HUDEP-2 (cell line): ENCODE results near the gene TERB1.

Experiments
- DNase-seq, 76 experiments: peaks; one replicate each; lab custom pipeline; 2025; ENCODE audit not compliant: unreplicated experiment in 76 of 76; lab: John Stamatoyannopoulos, UW

TERB1 gene

DNA sequence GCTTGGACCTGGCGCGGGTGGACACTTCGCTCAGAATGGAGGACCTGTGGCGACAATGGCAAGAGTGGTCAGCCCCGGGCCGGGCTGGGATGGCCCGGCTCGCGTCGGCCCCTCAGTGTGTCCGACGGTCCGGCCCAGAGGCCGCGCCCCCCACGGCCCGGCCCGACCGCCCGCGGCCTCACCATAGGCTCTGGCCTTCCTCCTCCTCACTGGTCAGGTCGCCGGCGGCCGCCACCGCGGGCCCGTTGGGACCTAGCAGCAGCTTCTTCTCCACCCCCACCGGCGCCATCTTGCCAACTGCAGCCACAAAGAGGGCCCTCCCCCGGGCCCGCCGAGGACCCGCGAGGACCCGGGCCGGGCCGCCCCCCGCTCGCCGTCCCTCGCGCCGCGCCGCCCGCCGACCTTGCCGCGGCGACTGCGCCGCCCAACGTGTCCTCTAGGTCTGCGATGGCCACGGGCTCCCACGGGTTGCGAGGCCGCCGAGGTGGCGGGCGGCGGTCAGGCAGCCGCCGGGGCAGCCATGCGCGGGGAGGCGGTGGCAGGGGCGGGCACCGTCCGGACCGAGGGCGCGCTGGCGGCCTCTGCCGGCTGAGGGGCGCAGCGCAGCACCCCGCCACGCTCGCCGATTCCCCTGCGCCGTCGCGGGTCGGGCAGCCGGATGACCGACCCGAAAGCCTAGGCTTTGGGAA, 49.9 kb downstream of the TERB1 start, which contains the start of gene DYNC1LI2:
DYNC1LI2 (minus strand) TSS at position 307 of the 689 bp plus-strand sequence; CDS start at position 289, 18 bp downstream.
- peak in 68 of 76 experiments; percentile 5 to 89 (median 66) for DNase-seq

DNA sequence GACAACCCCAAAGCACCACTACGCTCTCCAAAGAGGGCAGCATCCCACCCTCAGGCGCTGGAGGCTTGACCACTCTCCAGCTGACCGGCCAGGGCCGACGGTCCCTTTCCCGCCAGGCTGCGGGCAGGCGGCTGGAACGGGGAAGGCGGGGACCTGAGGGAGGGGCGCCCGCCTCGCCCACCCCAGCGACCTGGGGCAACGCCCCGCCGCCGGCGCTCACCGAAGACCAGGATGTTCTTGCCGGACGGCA, 50.4 kb downstream of the TERB1 start:
- peak in 1 of 76 experiments; percentile 12 for DNase-seq

DNA sequence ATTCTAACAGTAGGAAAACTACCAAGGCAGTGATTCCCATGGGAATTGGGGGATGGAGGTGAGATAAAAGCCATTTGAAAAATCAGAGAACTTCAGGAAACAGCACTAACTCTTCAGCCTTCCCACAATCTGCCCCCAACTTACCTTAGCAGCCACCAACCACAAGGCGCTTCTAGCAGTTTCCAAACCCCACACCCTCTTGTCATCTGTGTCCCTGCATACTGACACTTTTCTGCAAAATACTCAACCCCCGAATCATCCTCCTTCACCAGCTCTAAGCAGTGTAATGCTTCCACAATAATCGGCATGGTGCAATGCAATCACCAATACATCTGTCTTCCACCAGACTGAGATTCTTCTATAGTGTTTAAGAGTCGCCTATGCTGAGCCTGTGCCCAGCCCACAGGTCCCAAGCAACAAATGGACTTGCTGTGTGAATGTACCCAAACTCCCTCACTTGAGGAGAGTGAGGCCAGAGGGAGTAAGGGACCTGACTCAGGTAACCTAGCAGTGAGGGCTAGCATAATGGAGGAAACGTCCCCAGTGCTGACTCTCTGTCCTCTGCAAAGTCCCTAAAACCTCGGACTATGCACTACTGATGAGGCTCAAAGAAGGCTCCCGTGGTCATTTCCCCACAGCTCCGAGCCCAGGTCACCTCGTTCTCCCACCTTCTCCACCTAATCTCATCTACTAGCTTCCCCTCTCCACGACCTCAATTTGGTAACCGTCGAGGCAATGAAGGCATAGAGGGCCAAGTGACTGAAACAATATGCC, 50.9 kb downstream of the TERB1 start:
- DNase-seq: no peak

DNA sequence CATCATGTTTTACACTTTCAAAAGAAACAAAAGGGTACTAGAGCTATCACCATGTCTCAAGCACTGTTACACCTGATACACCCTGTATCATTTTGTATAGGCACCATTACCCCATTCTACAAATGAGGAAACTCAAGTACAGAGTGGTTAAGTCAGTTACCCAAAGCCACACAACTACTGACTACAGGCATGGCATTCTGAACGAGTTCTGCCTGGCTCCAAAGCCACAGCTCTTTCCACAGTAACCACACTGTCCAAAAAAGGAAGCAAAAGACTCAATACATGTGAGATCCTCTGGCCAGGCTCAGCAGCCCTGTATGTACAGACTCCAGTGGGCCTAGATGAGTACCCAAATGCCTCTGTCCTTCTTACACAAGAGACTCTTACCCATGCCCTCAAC, 54.7 kb downstream of the TERB1 start:
- no peak for DNase-seq

DNA sequence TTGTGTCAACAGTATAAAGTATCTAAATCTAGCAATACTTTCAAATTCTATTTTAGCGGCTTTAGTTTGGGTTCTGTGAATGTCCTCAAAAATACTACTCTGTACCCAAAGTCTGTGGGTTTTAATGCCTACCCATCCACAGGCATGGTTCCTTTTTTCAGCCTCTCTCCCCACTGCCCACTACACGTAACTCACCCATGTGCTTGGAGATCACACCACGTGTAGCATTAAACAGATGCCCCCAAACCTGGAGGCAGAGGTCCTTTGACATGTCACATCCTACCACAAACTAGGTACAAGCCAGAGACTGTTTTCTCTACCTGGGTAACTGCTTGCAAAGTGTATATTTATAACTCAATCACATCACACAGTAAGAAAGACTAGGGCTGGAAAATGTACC, 55.3 kb downstream of the TERB1 start:
- no peak for DNase-seq

DNA sequence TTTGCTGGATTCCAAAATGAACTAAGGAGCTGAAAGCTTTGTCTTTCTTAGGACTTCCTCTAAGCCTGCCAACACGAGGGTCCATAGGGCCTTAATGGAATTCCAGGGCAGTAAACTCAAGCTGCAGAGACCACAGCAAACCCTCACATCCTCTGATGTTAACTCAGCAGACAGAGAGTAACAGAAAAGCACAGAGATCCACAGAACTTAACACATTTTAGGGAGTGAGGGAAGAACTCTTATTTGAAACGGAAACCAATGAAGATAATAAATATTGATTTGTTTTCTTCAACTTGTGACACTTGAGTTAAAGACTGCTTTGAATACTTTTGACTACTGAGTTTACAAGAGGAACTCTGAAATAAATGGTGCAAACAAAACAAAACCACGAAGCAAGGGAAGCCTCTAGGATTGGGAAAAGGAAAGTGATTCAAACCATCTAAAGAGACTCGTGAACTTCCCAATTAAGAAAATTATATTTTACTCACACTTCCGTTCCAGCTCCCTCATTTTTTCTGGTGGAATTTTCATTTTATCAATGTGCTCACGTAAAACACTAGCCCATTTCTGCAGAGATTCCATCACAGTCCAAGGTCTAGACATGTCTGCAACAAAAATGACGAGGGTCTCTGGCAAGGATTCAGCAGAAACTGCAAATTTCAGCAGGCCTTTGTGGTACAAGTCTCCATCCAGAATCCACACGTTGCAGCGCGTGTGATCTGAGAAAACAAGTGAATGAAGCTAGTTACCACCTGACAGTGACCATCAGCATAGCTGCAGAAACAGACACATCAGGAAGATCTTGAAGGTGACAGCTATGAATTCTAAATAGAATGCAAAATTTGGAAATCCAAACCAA, 59.2 kb downstream of the TERB1 start:
- no peak for DNase-seq

DNA sequence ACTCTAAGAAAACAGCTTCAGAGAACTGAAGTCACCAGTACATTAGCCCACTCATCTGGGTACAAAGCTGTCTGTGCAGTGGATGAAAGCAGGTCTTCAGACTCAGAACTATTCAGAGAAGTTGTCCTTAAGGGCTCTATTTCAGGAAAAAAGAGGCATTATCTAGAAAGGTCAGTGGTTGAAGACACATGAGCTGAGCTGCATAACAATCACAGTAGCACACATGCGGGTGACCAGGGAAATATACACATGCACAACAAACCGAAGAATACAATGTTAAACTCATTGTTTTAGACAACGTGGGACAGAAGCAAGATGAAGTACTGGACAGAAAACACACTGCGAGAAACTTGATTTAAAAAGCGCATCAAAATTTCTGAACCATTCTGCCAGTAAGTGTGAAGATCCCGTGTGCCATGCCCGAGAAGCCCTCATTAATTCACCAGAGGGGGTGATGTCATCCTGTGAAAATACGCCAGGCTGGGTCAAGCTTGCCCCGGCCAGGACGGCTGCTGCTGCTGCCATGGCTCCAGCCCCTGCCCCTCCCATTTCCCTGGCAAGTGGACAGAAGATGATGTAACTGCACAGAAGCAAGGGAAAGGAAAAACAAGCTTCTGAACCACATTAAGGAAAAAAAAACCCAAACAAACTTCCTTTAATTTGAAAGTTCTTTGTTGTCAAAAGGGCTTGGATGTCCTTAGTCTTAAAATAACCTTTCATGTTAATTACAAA, 60.0 kb downstream of the TERB1 start:
- peak in 60 of 76 experiments; percentile 7 to 79 (median 42) for DNase-seq

DNA sequence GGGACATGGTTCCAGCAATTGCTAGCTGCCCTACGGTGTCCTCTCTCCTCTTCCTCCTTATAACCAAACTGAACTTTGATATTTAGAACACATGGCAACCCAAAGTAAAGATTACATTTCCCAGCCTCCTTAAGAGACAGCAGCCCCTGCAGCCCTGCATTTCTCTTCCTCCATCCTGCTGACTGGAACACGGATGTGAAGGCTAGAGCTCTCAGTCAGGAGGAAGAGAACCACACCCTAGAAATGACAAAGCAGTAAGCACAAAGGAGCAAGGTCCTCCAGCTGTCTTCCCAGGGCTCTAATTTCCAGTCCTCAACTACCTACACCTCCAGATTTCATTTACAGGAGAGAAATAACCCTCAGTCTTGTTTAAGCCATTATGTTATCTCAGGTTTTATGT, 60.9 kb downstream of the TERB1 start:
- DNase-seq: peak in 2 of 76 experiments; percentile 7 to 24

DNA sequence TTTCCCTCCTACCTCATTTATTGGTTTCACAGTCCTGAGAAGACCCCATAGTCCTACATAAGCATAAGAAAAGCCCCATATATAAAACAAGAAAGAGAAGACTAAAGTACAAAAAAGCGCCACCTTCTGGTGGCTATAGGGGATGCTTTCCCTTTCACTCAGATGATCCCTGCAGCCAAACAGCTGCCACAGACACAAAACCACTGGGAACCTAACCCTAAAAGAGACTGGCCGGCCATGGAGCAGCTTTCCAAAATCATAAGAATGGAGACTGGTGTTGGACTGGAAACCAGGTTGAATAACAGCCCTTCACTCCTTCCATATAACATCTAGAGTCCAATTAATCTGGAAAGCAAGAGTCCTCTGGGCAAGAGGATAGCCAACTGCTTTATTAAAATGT, 61.4 kb downstream of the TERB1 start:
- peak in 13 of 76 experiments; percentile 6 to 54 (median 18) for DNase-seq

DNA sequence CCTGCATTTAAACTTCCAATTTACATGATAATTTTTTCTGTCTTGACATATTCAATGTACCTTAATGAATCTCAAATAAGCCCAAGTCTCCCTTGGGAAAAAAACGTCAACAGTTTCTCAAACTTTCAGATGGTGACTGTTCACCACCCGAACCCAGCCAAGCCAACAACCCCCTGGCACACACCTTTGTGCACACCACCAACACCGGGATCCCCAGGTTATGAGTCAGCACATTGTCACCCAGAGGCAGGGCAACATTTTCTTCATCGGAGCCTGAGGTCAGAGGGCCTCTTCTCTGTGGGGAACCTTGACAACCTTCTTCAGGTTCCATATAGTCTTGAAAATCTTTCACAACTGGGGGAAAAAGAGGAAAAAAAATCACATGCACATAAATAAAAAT, 65.5 kb downstream of the TERB1 start:
- no peak for DNase-seq

DNA sequence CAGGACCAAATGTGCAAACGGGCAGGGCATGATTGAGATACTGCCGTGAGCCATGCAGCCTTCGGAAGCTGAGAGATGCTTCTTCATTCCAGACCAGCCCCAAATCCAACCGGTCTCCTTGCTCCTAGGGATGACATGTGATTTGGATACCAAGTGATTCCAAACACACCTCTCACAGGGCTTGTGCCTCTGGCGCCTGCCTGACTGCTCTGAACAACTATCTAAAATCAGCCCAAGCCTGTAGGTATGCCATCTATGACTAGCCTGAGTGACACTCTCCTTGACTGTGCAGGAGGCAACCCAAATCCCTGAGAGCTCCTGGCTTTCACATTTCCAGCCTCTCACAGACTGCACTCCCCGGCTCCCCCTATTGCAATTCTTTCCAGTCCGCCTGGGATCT, 70.3 kb downstream of the TERB1 start:
- DNase-seq: no peak

DNA sequence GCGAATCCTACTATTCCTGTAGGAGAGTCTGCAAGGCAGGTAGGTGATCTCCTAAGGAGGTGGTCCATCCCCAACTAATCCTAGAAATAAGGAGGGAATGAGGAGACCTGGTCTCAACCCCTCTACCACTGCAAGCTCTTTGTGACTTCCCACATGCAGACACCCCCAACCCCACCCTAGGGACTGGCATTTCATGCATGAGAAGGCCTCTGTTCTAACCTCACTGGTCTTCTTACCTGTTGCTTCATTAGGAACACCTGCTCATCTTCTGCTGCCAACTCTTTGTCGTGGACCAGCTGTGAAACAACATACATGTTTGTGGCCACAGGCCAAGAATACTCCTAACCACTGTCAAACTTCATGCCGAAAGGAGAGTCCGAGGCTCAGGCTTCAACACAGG, 72.6 kb downstream of the TERB1 start:
- DNase-seq: no peak

DNA sequence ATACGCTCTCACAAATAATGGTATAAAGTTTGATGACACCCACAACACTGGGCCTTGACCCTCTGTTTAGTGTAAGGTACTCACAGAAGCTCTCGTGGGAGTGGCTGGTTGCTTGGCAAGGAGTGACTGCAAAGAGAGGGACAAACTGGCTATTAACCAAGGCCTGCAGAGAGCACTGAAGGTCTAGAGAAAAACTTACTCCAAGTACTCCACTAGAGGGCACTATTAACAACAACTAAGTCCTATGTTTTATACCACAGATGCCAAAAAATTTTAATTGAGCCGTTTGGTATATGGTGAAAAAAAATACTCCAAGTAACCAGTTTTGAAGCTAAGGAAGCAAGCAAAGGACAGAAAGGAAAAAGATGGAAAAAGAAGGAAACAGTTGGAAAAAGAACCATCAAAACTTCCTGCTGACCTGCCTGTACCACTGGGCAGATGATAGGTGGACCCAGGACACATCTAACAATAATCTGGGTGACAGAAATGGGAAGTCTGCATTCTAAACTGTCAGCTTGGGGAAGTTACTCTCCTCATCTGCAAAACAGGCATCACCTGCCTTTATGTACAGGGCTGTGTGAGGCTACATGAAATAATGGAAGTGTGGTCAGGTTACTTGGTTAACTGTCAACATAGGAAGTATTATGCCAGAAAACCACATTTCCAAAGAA, 73.1 kb downstream of the TERB1 start:
- peak in 42 of 76 experiments; percentile 2 to 72 (median 29) for DNase-seq

DNA sequence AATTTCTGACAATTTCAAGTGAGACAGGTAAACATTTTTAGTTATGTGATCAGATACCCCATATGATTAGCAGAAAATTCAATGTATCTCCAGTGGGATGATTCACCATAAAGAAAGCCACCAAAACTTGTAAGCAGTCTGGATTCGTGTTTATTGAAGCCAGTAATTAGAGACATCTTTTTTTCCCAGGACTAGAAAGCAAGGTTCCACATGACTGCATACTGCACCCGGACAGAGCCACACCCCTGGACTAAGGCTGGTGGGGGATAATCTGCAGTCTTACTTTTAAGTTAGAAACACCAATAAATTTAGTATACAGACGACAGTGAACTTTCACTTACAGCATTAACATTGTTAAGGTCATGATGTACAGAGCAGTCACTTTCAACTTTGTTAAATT, 80.6 kb downstream of the TERB1 start:
- no peak for DNase-seq

DNA sequence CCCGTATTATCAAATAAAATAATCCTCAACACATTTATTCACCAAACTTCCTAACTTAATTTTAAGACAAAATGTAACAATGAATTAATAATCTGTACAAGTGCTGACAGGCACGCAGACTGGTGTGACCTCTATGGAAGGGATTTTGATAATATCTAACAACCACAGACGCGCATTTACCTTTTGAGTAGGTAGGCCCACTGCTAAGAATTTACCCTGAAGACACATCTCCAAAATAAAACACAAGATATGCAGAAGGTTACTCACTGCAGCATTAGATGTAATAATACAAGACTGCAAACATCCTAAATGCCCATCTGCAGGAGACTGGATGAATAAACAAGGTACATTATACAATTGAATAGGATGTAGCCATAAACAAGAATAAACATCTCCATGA, 82.1 kb downstream of the TERB1 start:
- no peak for DNase-seq

DNA sequence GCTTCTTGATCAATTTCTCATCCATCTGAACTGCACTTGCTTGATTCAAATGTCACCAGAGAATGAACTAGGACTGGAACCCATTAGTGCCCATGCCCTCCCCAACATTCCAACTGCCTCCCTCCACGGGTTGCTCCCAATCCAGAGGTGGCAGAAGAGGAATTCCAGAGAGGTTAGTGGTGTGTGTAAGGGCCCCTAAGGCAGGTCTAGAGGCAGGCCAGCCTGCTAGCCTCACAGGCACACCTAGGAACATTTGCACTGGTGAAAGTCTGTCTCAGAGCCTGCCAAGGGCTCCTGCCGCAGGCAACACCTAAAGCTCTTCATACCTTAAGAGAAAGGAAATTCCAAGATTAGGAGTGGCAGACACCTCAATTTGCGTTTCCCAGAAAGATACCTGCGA, 83.6 kb downstream of the TERB1 start:
- DNase-seq: no peak

DNA sequence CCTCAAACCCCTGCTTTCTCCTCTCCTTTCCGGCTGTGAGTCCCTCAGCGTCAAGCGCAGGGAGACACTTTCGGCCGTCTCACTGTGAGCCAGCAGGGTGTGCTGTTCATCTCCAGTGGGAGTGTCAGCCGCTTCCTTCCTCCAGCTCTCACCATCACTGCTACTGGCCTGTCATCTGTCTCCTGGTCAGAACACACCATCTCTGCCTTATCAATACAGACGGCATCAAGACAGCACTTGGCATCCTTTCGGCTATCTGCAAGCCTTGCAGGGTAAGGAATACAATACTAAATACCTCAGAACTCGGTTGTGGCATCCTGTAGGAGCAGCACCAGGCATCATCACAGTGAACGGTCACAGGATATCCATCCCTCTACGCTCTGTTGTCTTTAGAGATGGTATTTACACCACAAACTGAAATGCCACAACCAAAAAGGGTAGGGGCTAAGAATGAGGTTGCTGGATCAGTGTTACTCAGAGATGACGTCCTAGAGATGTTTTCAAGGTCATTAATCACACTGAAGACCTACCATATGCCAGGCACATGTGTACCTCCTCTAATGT, 84.2 kb downstream of the TERB1 start:
- DNase-seq: peak in 20 of 76 experiments; percentile 1 to 35 (median 12)

DNA sequence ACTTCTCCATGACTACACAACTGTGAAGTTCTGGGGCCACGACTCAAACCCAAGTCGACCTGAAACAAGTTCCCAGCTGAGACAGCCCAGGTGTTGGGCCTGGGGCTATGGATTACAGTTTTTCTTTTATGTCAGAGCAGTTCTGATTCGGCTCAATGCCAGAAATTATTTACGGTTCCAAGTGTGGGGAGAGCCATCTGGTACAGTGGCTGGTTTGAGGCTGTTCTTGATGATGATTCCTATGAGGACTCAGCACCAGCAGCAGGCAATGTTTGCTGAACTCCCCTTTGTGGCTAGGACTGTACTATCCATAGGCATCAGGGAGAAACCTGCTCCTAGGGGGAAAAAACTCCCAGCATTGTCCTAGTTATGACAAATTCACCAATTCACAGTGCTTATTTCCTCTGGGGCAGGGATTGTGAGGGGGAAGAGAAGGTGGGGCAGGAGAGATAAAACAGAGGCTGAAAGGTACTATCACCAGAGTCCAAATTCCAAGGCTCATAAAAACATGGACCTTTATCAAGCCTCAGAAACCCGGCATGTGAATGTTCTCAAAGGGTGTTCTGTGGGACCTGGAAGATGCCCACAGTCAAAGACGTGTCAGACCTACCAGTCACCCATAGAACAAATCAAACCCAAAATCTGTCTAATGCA, 86.6 kb downstream of the TERB1 start:
- DNase-seq: no peak

DNA sequence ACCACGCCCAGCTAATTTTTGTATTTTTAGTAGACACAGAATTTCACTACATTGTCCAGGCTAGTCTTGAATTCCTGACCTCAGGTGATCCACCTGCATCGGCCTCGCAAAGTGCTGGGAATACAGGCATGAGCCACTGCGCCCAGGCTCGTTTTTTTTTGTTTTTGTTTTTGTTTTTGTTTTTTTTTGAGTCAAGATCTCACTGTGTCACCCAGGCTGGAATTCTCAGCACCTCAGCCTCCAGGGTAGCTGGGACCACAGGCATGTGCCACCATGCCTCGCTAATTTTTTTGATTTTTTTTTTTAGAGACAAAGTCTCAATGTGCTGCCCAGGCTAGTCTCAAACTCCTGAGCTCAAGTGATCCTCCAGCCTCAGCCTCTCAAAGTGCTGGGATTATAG, 87.3 kb downstream of the TERB1 start:
- no peak for DNase-seq
